Coronary artery (tissue), 2 donors: ENCODE data around the gene KLHDC2.
A peak's percentile ranks its signal among the peaks of the same experiment; 100 is the strongest.

ENCODE experiments used
- DNase-seq: peaks from one replicate; pipeline ENCODE4 v3.0.0-alpha.2; 2017; ENCODE audit warnings: low spot score
- H3K27ac ChIP-seq, 2 donors: fragments of 200-600 bp; sonication (generic); one replicate each; pipeline ENCODE4 v1.5.1; 2016 to 2019
- H3K4me3 ChIP-seq: fragments of 200-600 bp; sonication (generic); 2 replicates; pipeline ENCODE4 v1.5.1; 2016; ENCODE audit warnings: mild to moderate bottlenecking, moderate library complexity
- TF ChIP-seq, protein P1 (sequence below): fragments of 200-600 bp; sonication (generic); IDR thresholded peaks from one replicate; pipeline ENCODE4 v1.5.1; 2019; ENCODE audit warnings: antibody characterized with exemption

Gene KLHDC2

GRCh38 chr14:49754570-49755097 is 13.3 kb upstream of the KLHDC2 start:
- Histone ChIP-seq H3K27ac (no peak overlapping the region), H3K4me3 (no peak overlapping the region)
- no peak for DNase-seq
- TF ChIP-seq, protein P1, sequence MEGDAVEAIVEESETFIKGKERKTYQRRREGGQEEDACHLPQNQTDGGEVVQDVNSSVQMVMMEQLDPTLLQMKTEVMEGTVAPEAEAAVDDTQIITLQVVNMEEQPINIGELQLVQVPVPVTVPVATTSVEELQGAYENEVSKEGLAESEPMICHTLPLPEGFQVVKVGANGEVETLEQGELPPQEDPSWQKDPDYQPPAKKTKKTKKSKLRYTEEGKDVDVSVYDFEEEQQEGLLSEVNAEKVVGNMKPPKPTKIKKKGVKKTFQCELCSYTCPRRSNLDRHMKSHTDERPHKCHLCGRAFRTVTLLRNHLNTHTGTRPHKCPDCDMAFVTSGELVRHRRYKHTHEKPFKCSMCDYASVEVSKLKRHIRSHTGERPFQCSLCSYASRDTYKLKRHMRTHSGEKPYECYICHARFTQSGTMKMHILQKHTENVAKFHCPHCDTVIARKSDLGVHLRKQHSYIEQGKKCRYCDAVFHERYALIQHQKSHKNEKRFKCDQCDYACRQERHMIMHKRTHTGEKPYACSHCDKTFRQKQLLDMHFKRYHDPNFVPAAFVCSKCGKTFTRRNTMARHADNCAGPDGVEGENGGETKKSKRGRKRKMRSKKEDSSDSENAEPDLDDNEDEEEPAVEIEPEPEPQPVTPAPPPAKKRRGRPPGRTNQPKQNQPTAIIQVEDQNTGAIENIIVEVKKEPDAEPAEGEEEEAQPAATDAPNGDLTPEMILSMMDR, result no peak

DNA sequence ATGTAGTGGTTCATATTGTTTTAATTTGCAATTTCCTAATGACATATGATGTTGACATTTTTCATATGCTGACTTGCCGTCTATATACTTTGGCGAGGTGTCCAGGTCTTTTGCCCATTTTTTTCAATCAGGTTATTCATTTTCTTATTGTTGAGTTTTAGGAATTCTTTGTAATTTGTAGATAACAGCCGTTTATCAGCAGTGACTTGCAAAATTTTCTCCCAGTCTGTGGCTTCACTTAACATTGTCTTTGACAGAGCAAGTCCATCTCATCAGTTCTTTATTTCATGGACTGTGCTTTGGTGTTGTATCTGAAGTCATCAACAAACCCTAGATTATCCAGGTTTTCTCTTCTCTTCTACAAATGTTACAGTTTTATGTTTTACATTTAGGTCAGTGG is 12.6 kb upstream of the KLHDC2 start:
- H3K27ac ChIP-seq, result no peak overlapping the region
- no peak overlapping the region for H3K4me3 ChIP-seq
- TF ChIP-seq, protein P1, result no peak
- no peak for DNase-seq

GRCh38 chr14:49761839-49762551 is 6.0 kb upstream of the KLHDC2 start:
- DNase-seq, result no peak
- Histone ChIP-seq H3K4me3 (no peak overlapping the region), H3K27ac (no peak overlapping the region)
- TF ChIP-seq, protein P1, result no peak

DNA sequence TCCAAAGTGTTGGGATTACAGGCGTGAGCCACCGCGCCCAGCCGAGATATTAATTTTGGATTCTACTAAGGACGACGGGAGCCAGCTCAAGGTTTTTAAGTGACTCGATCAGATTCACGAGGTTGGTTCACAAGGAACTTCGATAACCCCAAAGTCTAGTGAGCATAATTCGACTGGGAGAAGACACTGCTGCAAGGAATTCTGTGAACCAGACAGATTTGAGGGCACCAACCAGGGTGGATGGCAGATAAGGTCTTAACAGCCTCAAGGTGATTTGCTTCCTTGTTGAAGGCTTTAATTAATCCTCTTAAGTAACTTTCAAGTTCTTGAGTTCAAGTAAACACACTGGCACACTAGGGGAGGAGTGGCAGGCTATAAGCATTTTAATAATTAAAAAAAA is 1.1 kb upstream of the KLHDC2 start:
- TF ChIP-seq, protein P1, result no peak
- no peak for DNase-seq
- peak overlapping the region; percentile 91 for H3K4me3 ChIP-seq
- peak overlapping the region; percentile 90 to 96 for H3K27ac ChIP-seq

DNA sequence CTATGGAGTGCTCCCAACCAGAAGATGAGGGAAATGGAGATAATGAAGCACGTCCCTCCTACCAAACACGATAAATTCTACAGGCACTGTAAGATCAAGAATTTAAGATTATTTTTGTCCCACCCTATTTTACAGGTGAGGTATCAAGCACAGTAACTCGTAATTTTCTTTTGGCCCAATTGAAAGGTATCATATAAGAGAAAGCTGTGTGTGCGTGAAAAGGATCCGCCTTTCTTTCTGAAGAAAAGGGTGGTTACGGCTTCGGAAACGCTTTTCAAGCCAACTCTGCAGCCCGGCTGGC is 733 bp upstream of the KLHDC2 start:
- no peak for DNase-seq
- H3K4me3 ChIP-seq, result peak overlapping the region; percentile 91
- TF ChIP-seq, protein P1, result no peak
- H3K27ac ChIP-seq, result peak overlapping the region; percentile 90 to 96

DNA sequence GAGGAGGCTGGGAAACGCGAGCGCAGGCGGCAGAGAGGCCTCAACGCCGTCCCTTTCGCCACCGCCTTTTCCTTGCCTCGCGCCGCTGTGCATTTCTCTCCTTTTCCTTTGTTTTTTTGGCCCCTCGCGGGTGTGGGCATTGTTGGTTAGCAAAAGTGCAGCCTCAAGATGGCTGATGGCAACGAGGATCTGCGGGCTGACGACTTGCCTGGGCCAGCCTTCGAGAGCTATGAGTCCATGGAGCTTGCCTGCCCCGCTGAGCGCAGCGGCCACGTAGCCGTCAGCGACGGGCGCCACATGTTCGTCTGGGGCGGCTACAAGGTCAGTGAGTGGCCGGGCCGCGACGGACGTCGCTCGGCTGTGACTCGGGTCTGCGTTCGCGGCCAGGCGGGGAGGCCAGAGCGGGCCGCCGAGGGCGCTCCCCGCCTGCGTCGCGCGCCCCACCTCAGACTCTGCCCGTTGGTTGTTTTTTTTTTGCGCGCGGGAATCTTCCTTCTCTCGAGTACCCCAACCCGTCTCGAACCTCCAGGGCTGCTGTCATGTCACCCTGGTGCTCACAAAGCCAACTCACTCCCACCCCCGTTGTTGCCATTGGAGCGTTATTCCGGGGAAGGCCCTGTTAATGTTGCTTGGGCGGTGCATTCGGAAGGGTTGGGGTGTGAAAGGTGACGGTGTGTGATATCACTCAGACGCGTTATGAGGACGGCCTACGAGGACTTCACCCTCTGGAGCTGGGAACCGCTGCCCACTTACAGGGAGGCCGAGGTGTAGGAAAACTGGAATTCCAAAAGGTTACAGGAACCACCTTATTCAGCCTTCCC is 558 bp downstream of the KLHDC2 start:
- peak overlapping the region; percentile 91 for H3K4me3 ChIP-seq
- TF ChIP-seq, protein P1, result no peak
- DNase-seq, result peak; percentile 80

More for the DNA sequence above, 558 bp downstream of the KLHDC2 start:
- H3K27ac ChIP-seq, result peak overlapping the region; percentile 90 to 96
